ENCODE data around the gene SLC16A2.

Gene SLC16A2

DNA sequence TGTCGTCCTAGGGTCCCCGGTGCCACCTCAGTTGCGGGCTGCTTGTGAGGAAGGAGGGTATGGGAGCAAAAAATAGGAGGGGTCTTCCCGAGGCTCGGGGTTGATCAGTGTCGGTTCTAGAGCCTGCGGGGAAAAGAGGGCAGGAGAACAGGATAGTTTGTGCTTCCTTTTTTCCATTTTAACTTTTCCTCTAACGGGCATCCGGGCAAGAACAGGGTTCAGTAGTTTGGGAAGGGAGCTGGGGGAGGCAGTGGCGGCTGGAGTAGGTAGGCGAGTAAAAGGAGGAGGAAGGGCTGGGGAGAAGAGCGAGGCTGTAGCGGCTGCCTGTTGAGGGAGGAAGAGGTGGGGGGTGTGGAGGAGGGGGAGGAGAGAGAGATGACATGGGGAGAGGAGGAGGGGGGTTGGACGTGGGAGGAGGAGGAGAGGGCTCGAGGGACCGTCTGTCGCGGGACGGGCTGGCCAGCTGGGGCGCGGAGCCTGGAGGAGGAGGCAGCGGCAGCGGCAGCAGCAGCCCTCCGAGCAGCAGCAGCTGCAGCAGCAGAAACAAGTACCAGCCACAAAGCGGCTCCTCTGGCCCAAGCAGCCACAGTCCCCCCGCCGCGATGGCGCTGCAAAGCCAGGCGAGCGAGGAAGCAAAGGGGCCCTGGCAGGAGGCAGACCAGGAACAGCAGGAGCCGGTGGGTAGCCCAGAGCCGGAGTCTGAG lies at the start of gene SLC16A2:
Gene SLC16A2 (plus strand): TSS at position 458 of the 704 bp plus-strand sequence. CDS start 145 bp downstream, at position 603.
- Histone ChIP-seq H3K9ac (ENCODE audit: low read length in 2 of 2) (peak within 1 kb of the TSS; percentile 83 to 91), H3K4me1 (ENCODE audit: control insufficient read depth, insufficient read depth, low read length) (peaks cover 24% of the 10 kb centered on the region), H3K27me3 (ENCODE audit: control insufficient read depth in 1 of 2, insufficient read depth in 2 of 2, low read length in 2 of 2) (peaks cover 0 to 17% of the 10 kb centered on the region in 2 donors), H3K27ac (ENCODE audit: low read length) (peak within 1 kb of the TSS; percentile 90), H3K4me3 (ENCODE audit: low read length in 2 of 2) (peak within 1 kb of the TSS; percentile 68 to 74), H3K36me3 (ENCODE audit: control insufficient read depth in 2 of 2, insufficient read depth in 2 of 2, low read length in 2 of 2) (no peaks in the 10 kb centered on the region), H3K9me3 (ENCODE audit: control insufficient read depth in 2 of 2, low read length in 2 of 2) (no peaks in the 10 kb centered on the region)

DNA sequence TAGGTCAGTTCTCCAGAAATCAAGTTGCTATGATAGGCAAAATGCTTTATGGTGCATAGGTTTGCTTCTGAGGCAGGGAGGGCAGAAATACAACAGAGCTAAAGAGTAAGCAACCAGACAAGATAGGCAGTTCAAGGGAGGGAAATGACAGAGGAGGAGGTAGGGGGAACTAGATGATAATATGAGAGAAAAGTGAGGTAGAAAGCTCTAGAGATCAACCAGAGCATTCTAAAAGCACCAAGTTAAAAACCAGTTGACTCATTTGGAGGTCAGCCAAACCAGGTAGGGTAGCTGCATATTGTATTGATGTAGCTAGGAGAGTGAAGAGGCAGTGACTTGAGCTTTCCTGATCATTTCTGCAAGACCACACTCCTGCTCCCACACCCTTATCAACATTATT lies 49.0 kb upstream of the SLC16A2 start:
- no peak overlapping the region for H3K4me3 ChIP-seq (ENCODE audit: low read length in 2 of 2)
- peaks cover 0 to 6% of the 10 kb centered on the region in 2 donors for H3K27me3 ChIP-seq (ENCODE audit: control insufficient read depth in 1 of 2, insufficient read depth in 2 of 2, low read length in 2 of 2)
- H3K9ac ChIP-seq (ENCODE audit: low read length in 2 of 2): no peak overlapping the region
- no peaks in the 10 kb centered on the region for H3K4me1 ChIP-seq (ENCODE audit: control insufficient read depth, insufficient read depth, low read length)
- no peaks in the 10 kb centered on the region for H3K9me3 ChIP-seq (ENCODE audit: control insufficient read depth in 2 of 2, low read length in 2 of 2)
- H3K36me3 ChIP-seq (ENCODE audit: control insufficient read depth in 2 of 2, insufficient read depth in 2 of 2, low read length in 2 of 2): no peaks in the 10 kb centered on the region
- H3K27ac ChIP-seq (ENCODE audit: low read length): no peak overlapping the region

DNA sequence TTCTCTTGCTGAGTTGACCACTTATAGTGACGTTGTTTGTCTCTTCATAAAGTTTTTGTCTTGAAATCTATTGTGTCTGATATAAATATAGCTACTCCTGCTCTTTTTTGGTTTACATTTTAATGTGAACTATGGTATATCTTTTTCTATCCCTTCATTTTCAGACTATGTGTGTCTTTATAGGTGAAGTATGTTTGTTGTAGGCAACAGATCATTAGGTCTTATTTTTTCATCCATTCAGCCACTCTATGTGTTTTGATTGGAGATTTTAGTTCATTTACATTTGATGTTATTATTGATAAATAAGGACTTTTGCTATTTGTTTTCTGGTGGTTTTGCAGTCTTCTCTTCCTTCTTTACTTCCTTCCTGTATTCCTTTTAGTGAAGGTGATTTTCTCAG lies 44.0 kb upstream of the SLC16A2 start:
- Histone ChIP-seq H3K27me3 (ENCODE audit: control insufficient read depth in 1 of 2, insufficient read depth in 2 of 2, low read length in 2 of 2) (no peaks in the 10 kb centered on the region), H3K27ac (ENCODE audit: low read length) (no peak overlapping the region), H3K9ac (ENCODE audit: low read length in 2 of 2) (no peak overlapping the region)

DNA sequence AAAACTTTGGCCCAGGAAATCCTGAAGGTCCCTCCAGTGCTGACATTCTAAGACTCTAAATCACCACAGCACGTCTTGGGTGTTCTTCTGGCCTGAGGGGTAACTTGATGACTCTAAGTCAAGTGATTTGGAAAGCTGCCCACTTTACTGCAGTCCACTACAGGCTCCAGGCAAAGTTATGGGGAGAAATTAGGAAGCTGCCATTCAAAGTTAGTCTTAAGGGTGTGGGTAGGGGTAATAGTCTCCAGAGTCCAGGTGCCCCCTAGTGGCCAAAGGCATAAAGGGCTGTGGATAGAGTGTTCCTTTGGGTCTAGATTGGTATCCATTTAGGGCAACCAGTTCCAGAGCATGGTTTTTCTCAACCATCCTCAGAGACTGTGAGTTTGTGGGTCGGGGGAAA lies 38.7 kb upstream of the SLC16A2 start:
- Histone ChIP-seq H3K9me3 (ENCODE audit: control insufficient read depth in 2 of 2, low read length in 2 of 2) (no peaks in the 10 kb centered on the region), H3K9ac (ENCODE audit: low read length in 2 of 2) (no peak overlapping the region), H3K27ac (ENCODE audit: low read length) (no peak overlapping the region), H3K4me1 (ENCODE audit: control insufficient read depth, insufficient read depth, low read length) (no peaks in the 10 kb centered on the region), H3K27me3 (ENCODE audit: control insufficient read depth in 1 of 2, insufficient read depth in 2 of 2, low read length in 2 of 2) (no peaks in the 10 kb centered on the region), H3K36me3 (ENCODE audit: control insufficient read depth in 2 of 2, insufficient read depth in 2 of 2, low read length in 2 of 2) (no peaks in the 10 kb centered on the region), H3K4me3 (ENCODE audit: low read length in 2 of 2) (no peak overlapping the region)

More for the DNA sequence above, 44.0 kb upstream of the SLC16A2 start:
- no peaks in the 10 kb centered on the region for H3K4me1 ChIP-seq (ENCODE audit: control insufficient read depth, insufficient read depth, low read length)
- H3K4me3 ChIP-seq (ENCODE audit: low read length in 2 of 2): no peak overlapping the region
- no peaks in the 10 kb centered on the region for H3K9me3 ChIP-seq (ENCODE audit: control insufficient read depth in 2 of 2, low read length in 2 of 2)
- no peaks in the 10 kb centered on the region for H3K36me3 ChIP-seq (ENCODE audit: control insufficient read depth in 2 of 2, insufficient read depth in 2 of 2, low read length in 2 of 2)

DNA sequence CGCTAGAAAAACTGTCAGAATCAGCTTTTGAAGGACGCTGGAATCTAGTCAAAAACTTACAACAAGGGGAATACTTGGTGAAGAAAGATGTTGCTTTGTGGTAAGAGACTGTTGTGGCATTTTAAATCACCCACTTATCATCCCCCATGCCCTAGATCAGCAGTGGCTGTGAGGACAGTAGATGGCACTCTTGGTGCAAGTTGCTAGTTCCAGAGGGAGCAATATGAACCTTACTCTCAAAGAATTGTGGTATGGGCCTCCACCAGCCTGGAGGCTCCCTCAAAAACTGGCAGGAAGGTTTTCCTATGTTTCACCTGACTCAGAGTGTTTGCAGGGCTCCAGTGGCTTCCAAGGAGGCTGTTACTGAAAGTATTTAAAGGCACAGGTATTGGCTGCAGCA lies 37.7 kb upstream of the SLC16A2 start:
- H3K4me1 ChIP-seq (ENCODE audit: control insufficient read depth, insufficient read depth, low read length): no peaks in the 10 kb centered on the region
- H3K36me3 ChIP-seq (ENCODE audit: control insufficient read depth in 2 of 2, insufficient read depth in 2 of 2, low read length in 2 of 2): no peaks in the 10 kb centered on the region
- H3K4me3 ChIP-seq (ENCODE audit: low read length in 2 of 2): no peak overlapping the region
- H3K9ac ChIP-seq (ENCODE audit: low read length in 2 of 2): no peak overlapping the region
- no peaks in the 10 kb centered on the region for H3K9me3 ChIP-seq (ENCODE audit: control insufficient read depth in 2 of 2, low read length in 2 of 2)
- H3K27me3 ChIP-seq (ENCODE audit: control insufficient read depth in 1 of 2, insufficient read depth in 2 of 2, low read length in 2 of 2): no peaks in the 10 kb centered on the region
- H3K27ac ChIP-seq (ENCODE audit: low read length): no peak overlapping the region

DNA sequence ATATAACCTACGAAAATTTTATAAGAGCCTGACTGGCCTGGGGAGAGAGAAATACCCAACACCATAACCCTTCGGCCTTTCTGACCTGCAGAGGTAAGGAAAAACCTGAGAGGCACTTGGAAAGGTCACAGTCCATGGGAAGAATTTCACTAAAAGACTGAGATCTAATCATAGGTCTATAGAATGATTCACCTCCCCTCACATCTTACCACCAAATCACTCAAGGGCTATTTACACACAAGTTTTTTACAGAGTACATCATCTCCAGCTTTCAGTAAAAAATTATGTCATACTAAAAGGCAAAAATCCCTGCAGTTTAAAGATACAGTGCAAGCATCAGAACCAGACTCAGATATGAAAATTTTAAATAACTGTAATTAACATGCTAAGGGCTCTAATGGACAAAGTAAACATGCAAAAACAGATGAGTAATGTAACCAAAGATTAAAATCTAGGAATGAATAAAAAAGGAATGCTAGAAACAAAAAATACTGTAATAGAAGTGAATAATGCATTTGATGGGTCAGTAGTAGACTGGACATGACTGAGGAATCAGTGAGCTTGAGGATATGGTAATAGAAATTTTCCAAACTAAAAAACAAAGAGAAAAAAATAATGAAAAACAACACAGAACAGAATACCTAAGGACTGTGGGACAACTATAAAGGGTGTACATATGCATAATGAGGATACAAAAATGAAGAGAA lies 32.1 kb upstream of the SLC16A2 start:
- no peaks in the 10 kb centered on the region for H3K27me3 ChIP-seq (ENCODE audit: control insufficient read depth in 1 of 2, insufficient read depth in 2 of 2, low read length in 2 of 2)
- H3K9me3 ChIP-seq (ENCODE audit: control insufficient read depth in 2 of 2, low read length in 2 of 2): no peaks in the 10 kb centered on the region
- H3K4me3 ChIP-seq (ENCODE audit: low read length in 2 of 2): no peak overlapping the region
- H3K27ac ChIP-seq (ENCODE audit: low read length): no peak overlapping the region
- no peaks in the 10 kb centered on the region for H3K4me1 ChIP-seq (ENCODE audit: control insufficient read depth, insufficient read depth, low read length)
- H3K36me3 ChIP-seq (ENCODE audit: control insufficient read depth in 2 of 2, insufficient read depth in 2 of 2, low read length in 2 of 2): no peaks in the 10 kb centered on the region
- no peak overlapping the region for H3K9ac ChIP-seq (ENCODE audit: low read length in 2 of 2)

DNA sequence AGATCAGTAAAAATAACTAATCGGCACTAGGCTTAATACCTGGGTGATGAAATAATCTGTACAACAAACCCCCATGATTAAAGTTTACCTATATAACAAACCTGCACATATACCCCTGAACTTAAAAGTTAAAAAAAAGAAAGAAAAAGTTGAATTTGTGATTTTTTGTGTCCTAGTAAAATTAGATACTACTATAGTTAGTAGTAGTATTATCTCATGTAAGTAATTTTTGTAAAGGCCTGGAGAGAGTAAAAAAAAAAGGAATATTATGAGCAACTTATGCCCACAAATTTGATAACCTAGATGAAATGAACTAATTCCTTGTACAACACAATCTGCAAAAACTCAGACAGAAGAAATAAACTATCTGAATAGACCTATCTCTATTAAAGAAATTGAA lies 25.7 kb upstream of the SLC16A2 start:
- Histone ChIP-seq H3K4me3 (ENCODE audit: low read length in 2 of 2) (no peak overlapping the region), H3K27ac (ENCODE audit: low read length) (no peak overlapping the region), H3K9me3 (ENCODE audit: control insufficient read depth in 2 of 2, low read length in 2 of 2) (no peaks in the 10 kb centered on the region), H3K27me3 (ENCODE audit: control insufficient read depth in 1 of 2, insufficient read depth in 2 of 2, low read length in 2 of 2) (no peaks in the 10 kb centered on the region), H3K9ac (ENCODE audit: low read length in 2 of 2) (no peak overlapping the region), H3K4me1 (ENCODE audit: control insufficient read depth, insufficient read depth, low read length) (no peaks in the 10 kb centered on the region), H3K36me3 (ENCODE audit: control insufficient read depth in 2 of 2, insufficient read depth in 2 of 2, low read length in 2 of 2) (no peaks in the 10 kb centered on the region)

DNA sequence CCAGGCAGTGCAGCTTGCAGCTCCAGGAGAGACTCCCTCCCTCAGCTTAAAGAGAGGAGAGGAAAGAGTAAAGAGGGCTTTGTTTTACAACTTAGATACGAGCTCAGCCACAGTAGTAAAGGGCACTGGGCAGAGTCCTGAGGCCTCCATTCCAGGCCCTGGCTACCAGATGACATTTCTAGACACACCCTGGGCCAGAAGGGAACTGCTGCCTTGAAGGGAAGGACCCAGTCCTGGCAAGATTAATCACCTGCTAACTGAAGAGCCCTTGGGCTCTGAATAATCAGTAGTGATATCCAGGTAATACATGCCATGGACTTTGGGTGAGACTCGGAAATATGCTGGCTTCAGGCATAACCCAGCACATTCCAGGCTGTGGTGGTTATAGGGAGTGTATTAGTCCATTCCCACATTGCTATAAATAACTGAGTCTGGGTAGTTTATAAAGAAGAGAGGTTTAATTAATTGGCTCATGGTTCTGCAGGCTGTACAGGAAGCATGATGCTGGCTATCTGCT lies 15.3 kb upstream of the SLC16A2 start:
- H3K4me3 ChIP-seq (ENCODE audit: low read length in 2 of 2): no peak overlapping the region
- peaks cover 0 to 5% of the 10 kb centered on the region in 2 donors for H3K27me3 ChIP-seq (ENCODE audit: control insufficient read depth in 1 of 2, insufficient read depth in 2 of 2, low read length in 2 of 2)
- H3K9ac ChIP-seq (ENCODE audit: low read length in 2 of 2): no peak overlapping the region
- H3K9me3 ChIP-seq (ENCODE audit: control insufficient read depth in 2 of 2, low read length in 2 of 2): no peaks in the 10 kb centered on the region
- no peaks in the 10 kb centered on the region for H3K4me1 ChIP-seq (ENCODE audit: control insufficient read depth, insufficient read depth, low read length)
- H3K36me3 ChIP-seq (ENCODE audit: control insufficient read depth in 2 of 2, insufficient read depth in 2 of 2, low read length in 2 of 2): no peaks in the 10 kb centered on the region
- H3K27ac ChIP-seq (ENCODE audit: low read length): no peak overlapping the region

DNA sequence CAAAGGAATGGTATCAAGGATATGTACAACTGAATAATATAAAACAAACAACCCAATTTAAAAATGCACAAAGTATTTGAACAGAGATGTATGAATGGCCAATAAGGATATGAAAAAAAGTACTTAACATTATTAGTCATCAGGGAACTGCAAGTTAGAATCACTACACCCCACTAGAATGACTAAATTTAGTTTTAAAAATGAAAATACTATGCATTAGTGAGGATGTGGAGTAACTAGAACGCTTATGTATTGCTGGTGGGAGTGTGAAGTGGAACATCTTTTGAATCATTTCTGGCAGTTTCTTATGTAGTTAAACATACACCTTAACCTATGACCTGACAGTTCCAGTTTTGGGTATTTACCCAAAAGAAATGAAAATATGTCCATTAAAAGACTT lies 13.0 kb upstream of the SLC16A2 start:
- no peak overlapping the region for H3K27ac ChIP-seq (ENCODE audit: low read length)
- H3K9ac ChIP-seq (ENCODE audit: low read length in 2 of 2): no peak overlapping the region
- no peaks in the 10 kb centered on the region for H3K4me1 ChIP-seq (ENCODE audit: control insufficient read depth, insufficient read depth, low read length)
- H3K36me3 ChIP-seq (ENCODE audit: control insufficient read depth in 2 of 2, insufficient read depth in 2 of 2, low read length in 2 of 2): no peaks in the 10 kb centered on the region
- no peak overlapping the region for H3K4me3 ChIP-seq (ENCODE audit: low read length in 2 of 2)
- H3K27me3 ChIP-seq (ENCODE audit: control insufficient read depth in 1 of 2, insufficient read depth in 2 of 2, low read length in 2 of 2): peaks cover 0 to 5% of the 10 kb centered on the region in 2 donors
- H3K9me3 ChIP-seq (ENCODE audit: control insufficient read depth in 2 of 2, low read length in 2 of 2): no peaks in the 10 kb centered on the region

DNA sequence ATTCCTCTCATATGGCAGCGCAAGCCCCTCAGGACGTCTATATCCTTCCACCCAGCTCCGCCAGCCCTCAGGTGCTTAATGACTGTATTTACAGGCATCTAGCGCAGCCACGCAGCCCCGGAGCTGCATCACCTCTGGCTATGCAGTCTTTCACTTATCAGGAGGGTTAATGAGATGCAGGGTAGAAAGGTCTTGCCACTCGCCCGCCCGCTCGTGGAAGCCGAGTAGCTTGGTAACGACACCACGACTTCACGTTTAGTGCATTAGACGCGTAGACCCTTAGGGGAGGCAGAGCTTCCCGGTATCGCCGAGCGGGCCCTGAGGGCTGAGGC lies 1.5 kb upstream of the SLC16A2 start:
- peaks cover 24% of the 10 kb centered on the region for H3K4me1 ChIP-seq (ENCODE audit: control insufficient read depth, insufficient read depth, low read length)
- no peaks in the 10 kb centered on the region for H3K9me3 ChIP-seq (ENCODE audit: control insufficient read depth in 2 of 2, low read length in 2 of 2)
- H3K36me3 ChIP-seq (ENCODE audit: control insufficient read depth in 2 of 2, insufficient read depth in 2 of 2, low read length in 2 of 2): no peaks in the 10 kb centered on the region
- H3K4me3 ChIP-seq (ENCODE audit: low read length in 2 of 2): peak overlapping the region; percentile 68 to 74
- peak overlapping the region; percentile 82 to 91 for H3K9ac ChIP-seq (ENCODE audit: low read length in 2 of 2)
- H3K27ac ChIP-seq (ENCODE audit: low read length): peak overlapping the region; percentile 90
- peaks cover 0 to 15% of the 10 kb centered on the region in 2 donors for H3K27me3 ChIP-seq (ENCODE audit: control insufficient read depth in 1 of 2, insufficient read depth in 2 of 2, low read length in 2 of 2)
